Thyroid gland (tissue), 4 donors: ENCODE data around the gene BLOC1S6.

Experiments used
- CTCF ChIP-seq, 6 experiments: fragments of 200-600 bp in 3 of 6; fragments of 450-650 bp in 3 of 6; sonication (generic) in 3 of 6; IDR thresholded peaks; one replicate each; pipeline ENCODE4 v1.5.1; 2016 to 2019; ENCODE audit warnings: antibody characterized with exemption in 6 of 6, mild to moderate bottlenecking in 2 of 6, inconsistent platforms in 1 of 6, moderate library complexity in 1 of 6
- POLR2A ChIP-seq, 2 donors: fragments of 450-650 bp; IDR thresholded peaks; one replicate each; pipeline ENCODE4 v1.6.1; 2017; ENCODE audit warnings: antibody characterized with exemption in 2 of 2, mild to moderate bottlenecking in 2 of 2, moderate library complexity in 1 of 2

- TF ChIP-seq CTCF (IDR thresholded peaks at IDR 0.05) = no peak
- TF ChIP-seq POLR2A (IDR thresholded peaks at IDR 0.05) = no peak
Observed at GRCh38 chr15:45594319-45594718, 7.1 kb downstream of the BLOC1S6 start.
